ENCODE results near the gene MALSU1. TPM values are rescaled to one million over a fixed set of nuclear protein-coding genes. Genes with fewer than 3 reads are reported as not detected.

The MALSU1 gene
- total RNA-seq, 4 donors from 2014 or later = 33.7 to 117 (median 46.3) TPM

GRCh38 chr7:23350466-23350865 lies 51.3 kb downstream of the MALSU1 start:
- Histone ChIP-seq H3K4me3 (no peak overlapping the region), H3K36me3 (no peaks in the 10 kb centered on the region)
- TF ChIP-seq POLR2A (IDR thresholded peaks at IDR 0.05) = no peak
- no peak for TF ChIP-seq CTCF (IDR thresholded peaks at IDR 0.05)

GRCh38 chr7:23353172-23353571 lies 54.0 kb downstream of the MALSU1 start:
- intact Hi-C loops (cut with DNase I; ENCODE audit: low total_unique reads) = no loop called here
- no peaks in the 10 kb centered on the region for H3K27me3 ChIP-seq
- DNase-seq = no peak
- H3K9me3 ChIP-seq = no peaks in the 10 kb centered on the region
- no peaks in the 10 kb centered on the region for H3K4me1 ChIP-seq
- H3K27ac ChIP-seq = no peak overlapping the region
- H3K36me3 ChIP-seq = no peaks in the 10 kb centered on the region
- H3K4me3 ChIP-seq = no peak overlapping the region
- TF ChIP-seq POLR2A (IDR thresholded peaks at IDR 0.05) (no peak), CTCF (IDR thresholded peaks at IDR 0.05) (no peak)

More at GRCh38 chr7:23350466-23350865, 51.3 kb downstream of the MALSU1 start:
- H3K27me3 ChIP-seq = no peaks in the 10 kb centered on the region
- no peaks in the 10 kb centered on the region for H3K9me3 ChIP-seq
- no peak for DNase-seq
- H3K4me1 ChIP-seq = no peaks in the 10 kb centered on the region
- H3K27ac ChIP-seq = no peak overlapping the region
- intact Hi-C loops (cut with DNase I; ENCODE audit: low total_unique reads) = no loop called here

DNA sequence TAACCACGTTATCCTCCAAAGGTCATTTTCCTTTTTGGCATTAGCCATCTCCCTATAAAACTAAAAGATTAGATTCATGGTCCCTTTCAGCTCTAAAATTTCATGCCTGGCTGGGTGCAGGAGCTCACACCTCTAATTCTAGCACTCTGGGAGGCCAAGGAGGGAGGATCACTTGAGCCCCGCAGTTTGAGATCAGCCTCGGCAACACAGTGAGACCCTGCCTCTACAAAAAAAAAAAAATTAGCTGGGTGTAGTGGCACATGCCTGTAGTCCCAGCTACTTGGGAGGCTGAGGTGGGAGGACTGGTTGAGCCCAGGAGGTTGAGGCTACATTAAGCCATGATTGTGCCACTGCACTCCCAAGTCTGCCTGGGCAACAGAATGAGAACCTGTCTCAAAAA lies 57.0 kb downstream of the MALSU1 start:
- Histone ChIP-seq H3K36me3 (no peaks in the 10 kb centered on the region), H3K4me3 (no peak overlapping the region), H3K9me3 (no peaks in the 10 kb centered on the region), H3K4me1 (no peaks in the 10 kb centered on the region), H3K27me3 (no peaks in the 10 kb centered on the region), H3K27ac (no peak overlapping the region)
- intact Hi-C loops (cut with DNase I; ENCODE audit: low total_unique reads) = no loop called here
- DNase-seq = no peak
- TF ChIP-seq CTCF (IDR thresholded peaks at IDR 0.05) (no peak), POLR2A (IDR thresholded peaks at IDR 0.05) (no peak)

DNA sequence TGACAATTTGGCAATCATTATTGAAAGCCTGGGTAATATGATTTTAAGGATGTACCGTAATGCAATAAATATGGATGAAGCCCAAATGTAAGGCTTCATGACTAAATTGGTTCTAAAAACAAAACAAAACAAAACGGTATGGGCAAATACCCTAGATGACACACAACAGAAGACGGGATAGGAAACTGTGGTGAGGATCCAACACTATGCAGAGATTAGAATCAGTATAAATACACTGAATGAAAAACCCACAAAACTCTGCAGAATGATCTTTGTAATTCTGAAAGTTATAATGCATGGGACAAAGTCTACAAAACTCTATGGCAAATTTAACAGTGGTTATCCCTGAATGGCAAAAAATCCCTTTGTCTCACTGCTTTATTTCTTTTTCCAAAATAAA lies 57.6 kb downstream of the MALSU1 start:
- H3K27ac ChIP-seq = no peak overlapping the region

More for the DNA sequence above, 57.6 kb downstream of the MALSU1 start:
- Histone ChIP-seq H3K4me1 (no peaks in the 10 kb centered on the region), H3K4me3 (no peak overlapping the region), H3K9me3 (no peaks in the 10 kb centered on the region), H3K36me3 (no peaks in the 10 kb centered on the region), H3K27me3 (no peaks in the 10 kb centered on the region)
- intact Hi-C loops (cut with DNase I; ENCODE audit: low total_unique reads) = no loop called here
- TF ChIP-seq CTCF (IDR thresholded peaks at IDR 0.05) (no peak), POLR2A (IDR thresholded peaks at IDR 0.05) (no peak)
- no peak for DNase-seq
